Right atrium auricular region (tissue), 2 donors: ENCODE results near the gene GFRA1. TPM values are rescaled to one million over a fixed set of nuclear protein-coding genes. Genes with fewer than 3 reads are reported as not detected.

Experiments
- DNase-seq: peaks from one replicate; pipeline ENCODE4 v3.0.0-alpha.2; 2019; ENCODE audit warnings: low spot score
- H3K27ac ChIP-seq, 2 donors: fragments of 200-600 bp; sonication (generic); 1 replicate in 1 of 2; 2 replicates in 1 of 2; pipeline ENCODE4 v1.5.1; 2016 to 2019
- H3K27me3 ChIP-seq, 2 donors: fragments of 200-600 bp; sonication (generic); one replicate each; pipeline versions ENCODE4 v1.5.1 to v1.6.0; 2017 to 2019
- H3K36me3 ChIP-seq: fragments of 200-600 bp; sonication (generic); one replicate; pipeline ENCODE4 v1.5.1; 2016
- H3K4me1 ChIP-seq, 2 donors: fragments of 200-600 bp; sonication (generic); one replicate each; pipeline versions ENCODE4 v1.5.1 to v1.6.0; 2017 to 2019
- H3K4me3 ChIP-seq, 2 donors: fragments of 200-600 bp; sonication (generic); 1 replicate in 1 of 2; 2 replicates in 1 of 2; pipeline ENCODE4 v1.5.1; 2017 to 2019; ENCODE audit warnings: mild to moderate bottlenecking in 1 of 2, moderate library complexity in 1 of 2
- H3K9me3 ChIP-seq, 2 donors: fragments of 200-600 bp; sonication (generic); one replicate each; pipeline ENCODE4 v1.5.1; 2019
- total RNA-seq, 2 donors: library from RNA; depleted of rRNA; stranded (reverse); fragments of >200 nt; gene quantifications; one replicate each; pipeline ENCODE4 v1.1.0, GENCODE V29; 2016
- TF ChIP-seq, protein P1 (sequence below), 2 donors: fragments of 200-600 bp; sonication (generic); IDR thresholded peaks; one replicate each; pipeline ENCODE4 v1.5.1; 2019; ENCODE audit warnings: antibody characterized with exemption in 2 of 2

Gene GFRA1
- total RNA-seq, 2 donors from 2014 or later: 9.1 to 18.7 TPM

DNA sequence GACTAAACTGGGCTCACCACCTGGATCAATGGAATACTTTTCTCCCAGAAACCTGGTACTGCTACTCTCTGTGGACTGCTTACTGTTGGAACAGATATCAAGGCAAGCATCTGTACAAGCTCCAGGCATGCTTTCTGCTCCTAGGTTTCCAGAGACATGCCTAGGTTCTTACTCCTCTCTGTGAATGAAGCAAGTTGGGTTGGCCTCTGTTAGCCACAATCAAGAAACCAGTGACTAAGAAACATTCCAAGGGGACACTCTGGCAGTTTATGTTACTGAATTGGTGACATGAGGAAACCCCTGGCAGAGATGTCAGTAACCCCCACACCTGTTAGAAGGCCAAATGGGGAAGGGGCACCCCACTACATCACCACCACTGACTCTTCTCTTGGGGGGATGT, 121.9 kb downstream of the GFRA1 start:
- no peak overlapping the region for H3K4me3 ChIP-seq
- DNase-seq: no peak
- TF ChIP-seq, protein P1, sequence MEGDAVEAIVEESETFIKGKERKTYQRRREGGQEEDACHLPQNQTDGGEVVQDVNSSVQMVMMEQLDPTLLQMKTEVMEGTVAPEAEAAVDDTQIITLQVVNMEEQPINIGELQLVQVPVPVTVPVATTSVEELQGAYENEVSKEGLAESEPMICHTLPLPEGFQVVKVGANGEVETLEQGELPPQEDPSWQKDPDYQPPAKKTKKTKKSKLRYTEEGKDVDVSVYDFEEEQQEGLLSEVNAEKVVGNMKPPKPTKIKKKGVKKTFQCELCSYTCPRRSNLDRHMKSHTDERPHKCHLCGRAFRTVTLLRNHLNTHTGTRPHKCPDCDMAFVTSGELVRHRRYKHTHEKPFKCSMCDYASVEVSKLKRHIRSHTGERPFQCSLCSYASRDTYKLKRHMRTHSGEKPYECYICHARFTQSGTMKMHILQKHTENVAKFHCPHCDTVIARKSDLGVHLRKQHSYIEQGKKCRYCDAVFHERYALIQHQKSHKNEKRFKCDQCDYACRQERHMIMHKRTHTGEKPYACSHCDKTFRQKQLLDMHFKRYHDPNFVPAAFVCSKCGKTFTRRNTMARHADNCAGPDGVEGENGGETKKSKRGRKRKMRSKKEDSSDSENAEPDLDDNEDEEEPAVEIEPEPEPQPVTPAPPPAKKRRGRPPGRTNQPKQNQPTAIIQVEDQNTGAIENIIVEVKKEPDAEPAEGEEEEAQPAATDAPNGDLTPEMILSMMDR (IDR thresholded peaks at IDR 0.05): no peak
- no peak overlapping the region for H3K27ac ChIP-seq
- no peaks in the 10 kb centered on the region for H3K4me1 ChIP-seq
- H3K9me3 ChIP-seq: no peaks in the 10 kb centered on the region
- no peaks in the 10 kb centered on the region for H3K36me3 ChIP-seq
- no peaks in the 10 kb centered on the region for H3K27me3 ChIP-seq

DNA sequence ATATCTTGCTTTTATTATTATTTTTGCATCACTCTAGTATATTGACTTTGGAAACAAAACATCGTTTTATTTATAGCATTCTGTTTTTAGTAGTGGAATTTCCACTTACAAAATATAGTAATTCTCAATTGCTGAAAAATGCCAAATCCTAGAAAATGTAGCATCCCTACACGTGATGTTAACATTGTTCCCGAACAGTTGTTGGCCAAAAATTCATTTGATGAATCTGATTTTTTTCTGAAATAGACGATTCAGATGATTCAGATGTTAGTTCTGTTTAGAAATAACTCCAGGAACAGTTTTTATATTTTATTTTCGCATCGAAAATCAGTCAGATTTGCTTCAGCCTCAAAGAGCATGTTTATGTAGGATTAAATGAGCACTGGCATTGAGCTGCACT, 122.4 kb downstream of the GFRA1 start:
- Histone ChIP-seq H3K4me3 (no peak overlapping the region), H3K27ac (no peak overlapping the region), H3K9me3 (no peaks in the 10 kb centered on the region), H3K4me1 (no peaks in the 10 kb centered on the region), H3K27me3 (no peaks in the 10 kb centered on the region), H3K36me3 (no peaks in the 10 kb centered on the region)
- TF ChIP-seq, protein P1 (IDR thresholded peaks at IDR 0.05): no peak
- no peak for DNase-seq

DNA sequence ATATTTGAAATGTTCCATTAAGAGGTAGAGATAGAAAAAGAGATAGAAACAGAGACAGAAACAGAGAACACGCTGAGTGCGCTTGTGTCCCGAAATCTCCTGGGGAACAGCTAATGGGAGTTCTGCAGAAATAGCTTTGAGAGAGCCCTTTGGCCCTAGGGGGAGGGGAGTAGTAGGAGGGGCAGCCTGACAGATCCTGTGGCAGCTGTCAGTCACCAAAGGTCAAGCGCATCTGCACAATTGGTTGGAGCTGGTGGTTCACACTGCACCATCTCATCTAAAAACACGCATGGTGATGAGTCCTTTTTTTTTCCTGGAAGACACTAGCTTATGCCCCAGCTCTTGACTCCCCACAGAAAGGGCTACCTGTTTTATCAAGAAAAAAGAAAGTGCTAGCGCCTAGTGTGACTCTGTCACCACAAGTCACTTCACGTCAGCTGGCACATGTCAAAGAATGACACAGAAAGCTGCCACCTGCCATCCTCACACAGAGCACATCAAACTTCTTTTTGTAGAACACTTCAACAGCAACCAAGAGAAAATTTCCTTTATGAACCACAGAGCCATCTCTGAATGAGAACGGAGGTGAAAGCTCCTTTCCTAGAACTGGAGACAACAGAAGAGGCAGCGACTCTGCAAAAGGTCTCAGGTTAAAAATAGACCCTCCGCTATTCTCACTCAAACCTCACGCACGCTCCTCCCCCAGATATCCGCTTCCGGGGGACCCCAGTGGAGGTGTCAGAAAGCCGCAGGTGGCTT, 125.7 kb downstream of the GFRA1 start:
- H3K27ac ChIP-seq: no peak overlapping the region
- TF ChIP-seq, protein P1 (IDR thresholded peaks at IDR 0.05): no peak
- H3K4me1 ChIP-seq: no peaks in the 10 kb centered on the region
- H3K9me3 ChIP-seq: no peaks in the 10 kb centered on the region
- no peaks in the 10 kb centered on the region for H3K27me3 ChIP-seq
- H3K36me3 ChIP-seq: no peaks in the 10 kb centered on the region
- no peak for DNase-seq
- H3K4me3 ChIP-seq: no peak overlapping the region

DNA sequence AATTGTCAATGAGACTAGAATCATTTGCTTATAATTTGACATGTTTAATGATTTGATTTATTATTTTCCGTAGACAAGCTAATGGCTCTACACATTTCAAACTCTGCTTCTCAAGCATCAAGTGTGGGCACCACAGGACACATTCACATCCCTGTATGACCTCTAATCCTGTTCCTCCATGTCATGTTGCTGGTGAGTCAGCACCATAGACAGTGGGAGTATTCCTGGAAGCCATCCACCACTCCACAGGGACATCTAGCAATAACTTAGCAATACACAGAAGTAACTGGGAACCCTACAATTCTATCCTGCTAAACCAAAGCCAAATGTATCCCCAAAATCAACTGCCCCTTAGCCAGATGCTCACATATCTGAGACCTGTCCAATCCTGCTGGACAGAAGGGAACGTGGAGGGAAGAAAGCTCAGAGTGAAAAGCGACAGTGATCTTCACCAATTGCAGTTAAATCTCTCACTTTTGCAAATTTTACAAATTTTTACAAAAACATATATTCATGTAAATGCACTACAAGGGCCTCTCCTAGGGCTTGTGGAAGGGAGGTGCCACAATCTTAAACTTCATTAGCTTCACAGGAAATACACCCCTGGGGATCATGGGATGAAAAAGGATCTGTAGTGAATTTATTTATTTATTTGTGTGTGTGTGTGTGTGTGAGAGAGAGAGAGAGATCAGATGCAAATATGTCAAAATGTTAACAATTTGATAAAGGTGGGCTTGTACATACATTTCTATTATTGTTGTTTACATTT, 126.5 kb downstream of the GFRA1 start:
- no peaks in the 10 kb centered on the region for H3K4me1 ChIP-seq
- no peak for DNase-seq
- TF ChIP-seq, protein P1 (IDR thresholded peaks at IDR 0.05): no peak

DNA sequence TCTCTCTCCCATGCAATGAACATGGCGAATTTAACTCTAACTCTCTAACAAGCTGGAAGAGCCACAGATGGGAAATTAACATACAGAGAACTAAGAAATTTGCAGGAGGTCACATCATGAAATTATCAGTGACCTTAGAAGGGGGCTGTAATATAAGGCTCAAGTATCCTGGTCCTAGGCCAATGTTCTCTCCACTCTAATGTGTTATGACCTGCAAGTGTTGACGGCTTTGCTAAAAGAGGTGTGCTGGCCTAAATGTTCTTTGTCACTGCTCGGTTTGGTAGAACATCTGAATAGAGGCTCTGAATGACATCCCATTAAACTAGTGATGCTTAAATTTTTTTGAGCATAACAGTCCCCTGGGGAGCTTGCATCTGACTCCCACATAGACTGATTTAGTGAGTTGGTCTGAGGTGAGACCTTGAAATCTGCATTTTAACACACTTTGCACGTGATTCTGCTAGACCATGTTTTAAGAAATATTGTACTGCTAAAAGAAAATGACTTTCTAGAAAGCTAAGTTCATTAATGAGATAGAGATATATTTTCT, 129.3 kb downstream of the GFRA1 start:
- Histone ChIP-seq H3K4me1 (no peaks in the 10 kb centered on the region), H3K36me3 (no peaks in the 10 kb centered on the region), H3K27me3 (no peaks in the 10 kb centered on the region), H3K9me3 (no peaks in the 10 kb centered on the region), H3K27ac (no peak overlapping the region), H3K4me3 (no peak overlapping the region)
- TF ChIP-seq, protein P1 (IDR thresholded peaks at IDR 0.05): no peak
- no peak for DNase-seq

More for the DNA sequence above, 126.5 kb downstream of the GFRA1 start:
- H3K36me3 ChIP-seq: no peaks in the 10 kb centered on the region
- H3K9me3 ChIP-seq: no peaks in the 10 kb centered on the region
- H3K4me3 ChIP-seq: no peak overlapping the region
- no peak overlapping the region for H3K27ac ChIP-seq
- no peaks in the 10 kb centered on the region for H3K27me3 ChIP-seq
